HK-2 (cell line): Measurements from ENCODE around the gene KCNS3.

Experiments
- DNase-seq: peaks from one replicate; pipeline ENCODE4 v3.0.0-alpha.2; 2018; ENCODE audit not compliant: unreplicated experiment

The KCNS3 gene, protein sequence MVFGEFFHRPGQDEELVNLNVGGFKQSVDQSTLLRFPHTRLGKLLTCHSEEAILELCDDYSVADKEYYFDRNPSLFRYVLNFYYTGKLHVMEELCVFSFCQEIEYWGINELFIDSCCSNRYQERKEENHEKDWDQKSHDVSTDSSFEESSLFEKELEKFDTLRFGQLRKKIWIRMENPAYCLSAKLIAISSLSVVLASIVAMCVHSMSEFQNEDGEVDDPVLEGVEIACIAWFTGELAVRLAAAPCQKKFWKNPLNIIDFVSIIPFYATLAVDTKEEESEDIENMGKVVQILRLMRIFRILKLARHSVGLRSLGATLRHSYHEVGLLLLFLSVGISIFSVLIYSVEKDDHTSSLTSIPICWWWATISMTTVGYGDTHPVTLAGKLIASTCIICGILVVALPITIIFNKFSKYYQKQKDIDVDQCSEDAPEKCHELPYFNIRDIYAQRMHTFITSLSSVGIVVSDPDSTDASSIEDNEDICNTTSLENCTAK

GRCh38 chr2:17878281-17879136, at the start of gene KCNS3:
Gene KCNS3, plus strand, starts transcription at chr2:17878667. Its CDS starts 52,342 bp downstream, at chr2:17931009.
- DNase-seq: peak; percentile 61

GRCh38 chr2:17830053-17831034, 48.1 kb upstream of the KCNS3 start:
- peak; percentile 76 for DNase-seq

DNA sequence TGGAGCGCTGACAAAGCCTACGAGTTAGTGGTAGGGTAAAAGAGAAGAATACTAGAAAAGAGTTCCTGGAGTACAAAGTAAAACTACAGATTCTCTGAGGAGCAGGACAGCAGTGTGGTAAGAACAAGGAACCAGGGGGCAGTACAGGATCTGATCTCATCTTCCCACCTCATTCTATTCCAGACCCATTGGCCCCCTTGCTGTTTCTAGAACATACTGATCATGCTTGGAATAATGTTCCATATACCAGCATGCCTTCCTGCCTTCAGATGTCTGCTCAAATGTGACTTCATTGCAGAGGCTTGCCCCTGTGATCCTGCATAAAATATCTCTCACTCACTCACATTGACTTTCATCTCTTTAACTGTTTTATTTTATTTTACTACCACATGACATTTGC, 43.0 kb upstream of the KCNS3 start:
- no peak for DNase-seq

- no peak for DNase-seq
Observed at GRCh38 chr2:17839959-17840358, 38.5 kb upstream of the KCNS3 start.

GRCh38 chr2:17843457-17843856, 35.0 kb upstream of the KCNS3 start:
- DNase-seq: no peak

- DNase-seq: no peak
Observed at GRCh38 chr2:17845806-17846205, 32.7 kb upstream of the KCNS3 start.

- DNase-seq: no peak
Observed at GRCh38 chr2:17846676-17847075, 31.8 kb upstream of the KCNS3 start.

DNA sequence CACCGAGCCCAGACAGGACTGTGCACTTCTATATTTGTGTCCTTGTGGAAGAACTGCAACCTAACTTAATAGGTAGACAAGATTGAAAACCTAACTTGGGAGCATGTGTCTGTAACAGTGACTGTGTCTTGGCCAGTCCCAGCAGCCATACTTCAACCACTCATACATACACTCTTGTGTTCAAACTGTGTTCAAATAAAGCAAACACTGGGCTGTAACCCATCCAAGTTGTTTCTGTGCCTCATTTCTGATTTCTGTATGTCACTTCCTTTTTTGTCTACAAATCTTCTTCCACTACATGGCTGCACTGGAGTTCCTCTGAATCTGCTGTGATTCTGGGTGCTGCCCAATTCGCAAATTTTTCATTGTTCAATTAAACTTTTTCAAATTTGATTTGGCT, 31.2 kb upstream of the KCNS3 start:
- DNase-seq: no peak

DNA sequence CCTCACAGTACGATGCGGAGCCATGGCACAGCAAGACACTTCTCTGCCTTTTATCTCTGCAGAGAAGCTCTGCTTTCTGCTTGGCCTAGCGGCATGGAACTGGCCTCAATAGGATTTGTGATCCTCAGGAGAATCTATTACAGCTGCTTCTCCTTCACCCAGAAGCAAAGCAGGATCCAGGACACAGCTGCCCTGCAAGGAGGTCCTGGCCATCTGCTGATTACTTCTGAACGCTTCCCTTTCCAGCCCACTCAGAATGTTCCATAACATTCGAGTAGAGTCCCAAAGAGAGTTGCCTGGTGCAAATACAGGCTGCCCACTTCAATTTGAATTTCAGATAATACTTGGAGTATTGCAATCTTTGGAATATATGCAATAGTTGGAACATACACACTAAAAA, 29.2 kb upstream of the KCNS3 start:
- DNase-seq: no peak

- no peak for DNase-seq
Observed at GRCh38 chr2:17850151-17850550, 28.3 kb upstream of the KCNS3 start.

- DNase-seq: peak; percentile 57
Observed at GRCh38 chr2:17851731-17852585, 26.5 kb upstream of the KCNS3 start.

GRCh38 chr2:17853799-17854198, 24.7 kb upstream of the KCNS3 start:
- DNase-seq: no peak

- no peak for DNase-seq
Observed at GRCh38 chr2:17857021-17857420, 21.4 kb upstream of the KCNS3 start.

DNA sequence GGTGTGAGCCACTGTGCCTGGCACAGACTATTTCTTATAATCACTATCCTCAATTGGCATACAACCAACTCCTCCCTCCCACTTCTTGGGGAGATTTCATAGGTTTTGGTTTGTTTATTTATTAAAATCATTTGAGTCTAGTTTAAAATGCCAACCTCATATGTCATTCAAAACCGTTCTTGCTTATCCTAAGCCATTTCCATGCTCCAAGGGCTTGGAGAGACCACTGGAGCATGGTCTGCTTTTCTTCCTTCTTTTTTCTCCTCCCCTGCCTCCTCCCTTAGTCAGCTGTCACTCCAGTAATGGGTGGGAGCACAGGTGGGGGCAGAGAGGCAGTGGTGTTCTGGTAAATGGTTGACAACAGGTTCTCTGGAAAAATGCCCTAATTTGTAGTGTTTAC, 20.4 kb upstream of the KCNS3 start:
- DNase-seq: no peak

DNA sequence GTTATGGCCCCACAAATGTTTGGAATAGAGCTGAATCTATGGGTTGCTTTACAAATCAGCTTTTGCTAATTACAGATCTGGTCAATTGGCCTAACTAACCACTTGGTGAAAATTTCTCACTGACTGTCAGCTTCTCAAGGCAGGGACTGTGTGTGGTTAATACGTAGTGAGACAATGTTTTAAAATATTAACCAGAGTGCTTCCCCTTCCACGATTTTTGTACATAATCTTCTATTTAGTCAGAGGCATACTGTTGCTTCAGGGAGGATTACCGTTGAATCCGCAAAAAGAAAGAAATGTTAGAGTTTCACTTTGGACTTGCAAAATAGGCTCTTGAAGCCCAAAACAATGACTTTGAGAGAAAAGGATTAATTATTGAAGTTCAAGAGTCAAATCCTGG, 14.9 kb upstream of the KCNS3 start:
- DNase-seq: no peak

DNA sequence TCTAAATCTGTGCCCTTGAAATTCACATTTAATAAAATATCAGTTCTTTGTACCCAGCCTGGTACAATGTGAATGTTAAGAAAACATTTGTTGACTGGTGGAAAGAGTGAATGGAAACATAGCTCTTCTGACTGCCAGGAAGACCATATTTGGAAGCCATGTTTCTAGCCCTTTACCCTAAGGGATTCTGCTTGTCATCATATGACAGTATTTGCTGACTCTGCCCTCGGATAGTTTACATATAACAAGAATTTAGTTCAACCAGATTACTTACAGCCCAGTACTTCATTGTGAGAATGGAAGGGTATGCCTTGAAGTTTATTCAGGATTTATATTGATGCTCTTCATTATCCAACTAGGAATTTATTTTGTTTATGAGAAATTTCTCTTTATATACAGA, 13.8 kb upstream of the KCNS3 start:
- DNase-seq: no peak

GRCh38 chr2:17867133-17867532, 11.3 kb upstream of the KCNS3 start:
- no peak for DNase-seq

DNA sequence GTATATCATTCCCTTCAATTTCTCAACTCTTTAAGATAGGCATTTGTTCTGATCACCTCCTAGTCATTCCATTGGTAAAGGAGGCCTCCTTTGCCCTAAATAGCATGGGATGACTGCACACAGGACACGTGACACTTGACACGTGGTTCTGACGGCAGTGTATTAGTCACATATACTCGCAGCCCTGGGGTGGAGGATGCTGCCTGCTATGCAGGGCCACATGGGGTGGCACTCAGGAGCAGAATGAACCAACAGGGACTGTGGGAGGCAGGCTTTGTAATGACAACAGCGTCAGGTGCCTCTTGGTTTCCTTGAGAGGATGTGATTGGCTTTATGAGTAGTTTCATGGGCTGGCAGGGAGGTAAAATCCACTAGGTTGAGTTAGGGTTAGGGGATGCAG, 9.3 kb upstream of the KCNS3 start:
- peak; percentile 68 for DNase-seq

- no peak for DNase-seq
Observed at GRCh38 chr2:17871639-17872038, 6.8 kb upstream of the KCNS3 start.

GRCh38 chr2:17873021-17873420, 5.4 kb upstream of the KCNS3 start:
- DNase-seq: no peak

- DNase-seq: no peak
Observed at GRCh38 chr2:17876590-17876989, 1.9 kb upstream of the KCNS3 start.
